Tibial nerve (tissue), 3 donors: Measurements from ENCODE around the gene FASN.

ENCODE experiments used
- POLR2A ChIP-seq, 2 donors: fragments of 450-650 bp; IDR thresholded peaks; one replicate each; pipeline ENCODE4 v1.6.1; 2017; ENCODE audit warnings: antibody characterized with exemption in 2 of 2, mild to moderate bottlenecking in 2 of 2, moderate library complexity in 2 of 2
- TF ChIP-seq, protein P1 (sequence below), 5 experiments: fragments of 200-600 bp in 3 of 5; fragments of 450-650 bp in 2 of 5; sonication (generic) in 3 of 5; IDR thresholded peaks; one replicate each; pipeline ENCODE4 v1.5.1; 2016 to 2019; ENCODE audit warnings: antibody characterized with exemption in 5 of 5, mild to moderate bottlenecking in 3 of 5, moderate library complexity in 2 of 5

DNA sequence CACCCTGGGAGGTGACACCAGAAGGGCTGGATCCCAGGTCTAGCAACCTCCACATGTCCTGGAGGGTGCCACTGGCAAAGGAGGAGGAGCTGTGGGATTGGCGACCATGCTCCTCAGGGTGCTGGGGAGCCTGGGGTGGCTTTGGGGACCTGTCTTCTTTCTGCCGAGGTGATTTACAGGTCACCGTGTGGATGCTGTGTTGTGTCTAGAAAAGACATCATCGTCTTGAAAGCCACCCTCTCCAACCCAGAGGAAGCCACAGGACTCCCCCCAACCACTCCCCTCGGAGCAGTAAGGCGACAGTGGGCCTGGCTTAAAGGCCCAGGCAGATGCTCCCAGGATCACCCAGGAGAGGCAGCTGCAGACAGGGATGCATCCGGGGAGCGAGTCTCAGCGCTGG, 29.7 kb upstream of the FASN start:
- TF ChIP-seq, protein P1, sequence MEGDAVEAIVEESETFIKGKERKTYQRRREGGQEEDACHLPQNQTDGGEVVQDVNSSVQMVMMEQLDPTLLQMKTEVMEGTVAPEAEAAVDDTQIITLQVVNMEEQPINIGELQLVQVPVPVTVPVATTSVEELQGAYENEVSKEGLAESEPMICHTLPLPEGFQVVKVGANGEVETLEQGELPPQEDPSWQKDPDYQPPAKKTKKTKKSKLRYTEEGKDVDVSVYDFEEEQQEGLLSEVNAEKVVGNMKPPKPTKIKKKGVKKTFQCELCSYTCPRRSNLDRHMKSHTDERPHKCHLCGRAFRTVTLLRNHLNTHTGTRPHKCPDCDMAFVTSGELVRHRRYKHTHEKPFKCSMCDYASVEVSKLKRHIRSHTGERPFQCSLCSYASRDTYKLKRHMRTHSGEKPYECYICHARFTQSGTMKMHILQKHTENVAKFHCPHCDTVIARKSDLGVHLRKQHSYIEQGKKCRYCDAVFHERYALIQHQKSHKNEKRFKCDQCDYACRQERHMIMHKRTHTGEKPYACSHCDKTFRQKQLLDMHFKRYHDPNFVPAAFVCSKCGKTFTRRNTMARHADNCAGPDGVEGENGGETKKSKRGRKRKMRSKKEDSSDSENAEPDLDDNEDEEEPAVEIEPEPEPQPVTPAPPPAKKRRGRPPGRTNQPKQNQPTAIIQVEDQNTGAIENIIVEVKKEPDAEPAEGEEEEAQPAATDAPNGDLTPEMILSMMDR (IDR thresholded peaks at IDR 0.05) = no peak
- TF ChIP-seq POLR2A (IDR thresholded peaks at IDR 0.05) = no peak
